ENCODE results near the gene IFITM2.

DNA sequence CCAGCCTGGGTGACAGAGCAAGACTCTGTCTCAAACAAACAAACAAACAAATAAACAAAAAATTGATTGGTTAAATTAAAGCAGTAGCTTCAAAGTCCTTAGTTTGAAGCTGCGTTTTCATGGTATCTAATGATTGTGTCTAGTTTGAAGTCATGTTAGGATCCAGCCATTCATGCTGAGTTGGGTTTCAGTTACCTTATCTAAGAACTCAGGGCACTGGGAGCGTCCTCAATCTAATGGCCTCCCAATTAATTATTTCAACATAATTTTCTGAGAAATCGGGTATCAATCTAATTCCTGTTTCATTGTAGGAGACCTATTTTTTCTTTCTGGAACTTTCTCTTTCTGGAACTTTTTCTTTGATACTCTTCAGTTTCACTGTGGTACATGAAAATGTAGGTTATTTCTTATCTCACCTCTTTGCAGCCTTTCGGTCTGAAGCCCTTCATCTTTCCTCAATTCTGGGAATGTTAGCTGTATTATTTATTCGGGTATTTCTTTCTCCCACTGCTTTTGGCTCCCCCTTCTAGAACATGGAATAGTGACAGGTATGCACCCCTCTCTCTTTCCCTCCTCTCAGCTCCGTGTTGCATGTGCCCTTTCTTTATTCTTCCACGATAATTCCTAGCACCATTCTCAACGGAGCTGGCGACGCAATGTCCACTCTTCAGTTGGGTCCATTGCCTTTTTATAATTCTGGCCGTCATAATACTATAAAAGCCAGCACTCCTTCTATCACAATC, 37.4 kb downstream of the IFITM2 start:
- TF ChIP-seq, protein P1, sequence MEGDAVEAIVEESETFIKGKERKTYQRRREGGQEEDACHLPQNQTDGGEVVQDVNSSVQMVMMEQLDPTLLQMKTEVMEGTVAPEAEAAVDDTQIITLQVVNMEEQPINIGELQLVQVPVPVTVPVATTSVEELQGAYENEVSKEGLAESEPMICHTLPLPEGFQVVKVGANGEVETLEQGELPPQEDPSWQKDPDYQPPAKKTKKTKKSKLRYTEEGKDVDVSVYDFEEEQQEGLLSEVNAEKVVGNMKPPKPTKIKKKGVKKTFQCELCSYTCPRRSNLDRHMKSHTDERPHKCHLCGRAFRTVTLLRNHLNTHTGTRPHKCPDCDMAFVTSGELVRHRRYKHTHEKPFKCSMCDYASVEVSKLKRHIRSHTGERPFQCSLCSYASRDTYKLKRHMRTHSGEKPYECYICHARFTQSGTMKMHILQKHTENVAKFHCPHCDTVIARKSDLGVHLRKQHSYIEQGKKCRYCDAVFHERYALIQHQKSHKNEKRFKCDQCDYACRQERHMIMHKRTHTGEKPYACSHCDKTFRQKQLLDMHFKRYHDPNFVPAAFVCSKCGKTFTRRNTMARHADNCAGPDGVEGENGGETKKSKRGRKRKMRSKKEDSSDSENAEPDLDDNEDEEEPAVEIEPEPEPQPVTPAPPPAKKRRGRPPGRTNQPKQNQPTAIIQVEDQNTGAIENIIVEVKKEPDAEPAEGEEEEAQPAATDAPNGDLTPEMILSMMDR (IDR thresholded peaks at IDR 0.05; ENCODE audit: low read length): no peak
- TF ChIP-seq EZH2 (optimal IDR thresholded peaks at IDR 0.05; ENCODE audit: low read depth, low read length) (no peak), EZH2phosphoT487 (IDR thresholded peaks at IDR 0.05; ENCODE audit: low read length) (no peak)

Measured in MM.1S (cell line).